Ishikawa (cell line): ENCODE measurements around the gene AIG1.

Experiments used
- CEBPB ChIP-seq: IDR thresholded peaks from 2 replicates; pipeline ENCODE4 v1.6.1; 2012
- CREB1 ChIP-seq: IDR thresholded peaks from 2 replicates; pipeline ENCODE4 v1.6.1; 2012; ENCODE audit warnings: low read depth
- EGR1 ChIP-seq: IDR thresholded peaks from 2 replicates; pipeline ENCODE4 v1.6.1; 2012
- EP300 ChIP-seq: IDR thresholded peaks from 2 replicates; pipeline ENCODE4 v1.6.1; 2012; ENCODE audit warnings: borderline replicate concordance
- FOXM1 ChIP-seq: IDR thresholded peaks from 2 replicates; pipeline ENCODE4 v1.6.1; 2012; ENCODE audit warnings: low read depth, borderline replicate concordance
- NFIC ChIP-seq: IDR thresholded peaks from 2 replicates; pipeline ENCODE4 v1.6.1; 2012
- RAD21 ChIP-seq: IDR thresholded peaks from 2 replicates; pipeline ENCODE4 v1.6.1; 2012; ENCODE audit warnings: low read depth
- TAF1 ChIP-seq: IDR thresholded peaks from 2 replicates; pipeline ENCODE4 v1.6.1; 2012; ENCODE audit warnings: low read depth, mild to moderate bottlenecking
- TCF12 ChIP-seq: IDR thresholded peaks from 2 replicates; pipeline ENCODE4 v1.6.1; 2012; ENCODE audit warnings: low read depth
- TEAD4 ChIP-seq: IDR thresholded peaks from 2 replicates; pipeline ENCODE4 v1.6.1; 2012
- YY1 ChIP-seq: IDR thresholded peaks from 2 replicates; pipeline ENCODE4 v1.6.1; 2012; ENCODE audit warnings: low read depth
- ZBTB7A ChIP-seq: IDR thresholded peaks from 2 replicates; pipeline ENCODE4 v1.6.1; 2012; ENCODE audit warnings: low read depth
- TF ChIP-seq, protein P1 (sequence below): IDR thresholded peaks from 2 replicates; pipeline ENCODE4 v1.6.1; 2012; ENCODE audit warnings: low read depth, mild to moderate bottlenecking
- TF ChIP-seq, protein P2 (sequence below): IDR thresholded peaks from 2 replicates; pipeline ENCODE4 v1.6.1; 2012
- TF ChIP-seq, protein P3 (sequence below): IDR thresholded peaks from 2 replicates; pipeline ENCODE4 v1.6.1; 2012

AIG1 gene

DNA sequence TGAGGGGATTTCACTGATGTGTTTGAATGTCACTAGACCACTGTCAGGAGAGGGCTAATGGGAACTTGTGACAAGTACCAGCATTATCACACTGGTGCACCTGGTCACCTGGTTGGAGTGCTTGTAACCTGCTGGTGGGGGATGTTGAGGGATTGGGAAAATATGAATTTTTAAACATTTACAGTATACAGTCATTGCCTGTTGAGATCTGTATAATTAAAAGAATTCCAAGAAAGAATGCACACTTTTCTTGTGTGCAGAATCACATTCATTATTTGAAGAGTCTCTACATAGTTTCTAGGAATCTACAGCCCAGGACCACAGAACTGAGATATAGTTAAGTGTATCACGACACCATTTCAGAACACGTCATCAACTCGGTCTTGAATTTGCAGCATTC lies 118.4 kb downstream of the AIG1 start:
- TF ChIP-seq EP300 (no peak), CEBPB (no peak), TEAD4 (no peak), YY1 (no peak), TCF12 (no peak), TAF1 (no peak)
- TF ChIP-seq, protein P1, sequence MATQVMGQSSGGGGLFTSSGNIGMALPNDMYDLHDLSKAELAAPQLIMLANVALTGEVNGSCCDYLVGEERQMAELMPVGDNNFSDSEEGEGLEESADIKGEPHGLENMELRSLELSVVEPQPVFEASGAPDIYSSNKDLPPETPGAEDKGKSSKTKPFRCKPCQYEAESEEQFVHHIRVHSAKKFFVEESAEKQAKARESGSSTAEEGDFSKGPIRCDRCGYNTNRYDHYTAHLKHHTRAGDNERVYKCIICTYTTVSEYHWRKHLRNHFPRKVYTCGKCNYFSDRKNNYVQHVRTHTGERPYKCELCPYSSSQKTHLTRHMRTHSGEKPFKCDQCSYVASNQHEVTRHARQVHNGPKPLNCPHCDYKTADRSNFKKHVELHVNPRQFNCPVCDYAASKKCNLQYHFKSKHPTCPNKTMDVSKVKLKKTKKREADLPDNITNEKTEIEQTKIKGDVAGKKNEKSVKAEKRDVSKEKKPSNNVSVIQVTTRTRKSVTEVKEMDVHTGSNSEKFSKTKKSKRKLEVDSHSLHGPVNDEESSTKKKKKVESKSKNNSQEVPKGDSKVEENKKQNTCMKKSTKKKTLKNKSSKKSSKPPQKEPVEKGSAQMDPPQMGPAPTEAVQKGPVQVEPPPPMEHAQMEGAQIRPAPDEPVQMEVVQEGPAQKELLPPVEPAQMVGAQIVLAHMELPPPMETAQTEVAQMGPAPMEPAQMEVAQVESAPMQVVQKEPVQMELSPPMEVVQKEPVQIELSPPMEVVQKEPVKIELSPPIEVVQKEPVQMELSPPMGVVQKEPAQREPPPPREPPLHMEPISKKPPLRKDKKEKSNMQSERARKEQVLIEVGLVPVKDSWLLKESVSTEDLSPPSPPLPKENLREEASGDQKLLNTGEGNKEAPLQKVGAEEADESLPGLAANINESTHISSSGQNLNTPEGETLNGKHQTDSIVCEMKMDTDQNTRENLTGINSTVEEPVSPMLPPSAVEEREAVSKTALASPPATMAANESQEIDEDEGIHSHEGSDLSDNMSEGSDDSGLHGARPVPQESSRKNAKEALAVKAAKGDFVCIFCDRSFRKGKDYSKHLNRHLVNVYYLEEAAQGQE: no peak
- TF ChIP-seq, protein P2, sequence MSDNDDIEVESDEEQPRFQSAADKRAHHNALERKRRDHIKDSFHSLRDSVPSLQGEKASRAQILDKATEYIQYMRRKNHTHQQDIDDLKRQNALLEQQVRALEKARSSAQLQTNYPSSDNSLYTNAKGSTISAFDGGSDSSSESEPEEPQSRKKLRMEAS: no peak
- TF ChIP-seq, protein P3, sequence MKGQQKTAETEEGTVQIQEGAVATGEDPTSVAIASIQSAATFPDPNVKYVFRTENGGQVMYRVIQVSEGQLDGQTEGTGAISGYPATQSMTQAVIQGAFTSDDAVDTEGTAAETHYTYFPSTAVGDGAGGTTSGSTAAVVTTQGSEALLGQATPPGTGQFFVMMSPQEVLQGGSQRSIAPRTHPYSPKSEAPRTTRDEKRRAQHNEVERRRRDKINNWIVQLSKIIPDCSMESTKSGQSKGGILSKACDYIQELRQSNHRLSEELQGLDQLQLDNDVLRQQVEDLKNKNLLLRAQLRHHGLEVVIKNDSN: no peak

- TF ChIP-seq ZBTB7A: no peak
- no peak for TF ChIP-seq RAD21
- TF ChIP-seq, protein P1: no peak
- TF ChIP-seq, protein P2: no peak
- no peak for TF ChIP-seq CREB1
Observed at GRCh38 chr6:143179901-143180612, 119.4 kb downstream of the AIG1 start.

DNA sequence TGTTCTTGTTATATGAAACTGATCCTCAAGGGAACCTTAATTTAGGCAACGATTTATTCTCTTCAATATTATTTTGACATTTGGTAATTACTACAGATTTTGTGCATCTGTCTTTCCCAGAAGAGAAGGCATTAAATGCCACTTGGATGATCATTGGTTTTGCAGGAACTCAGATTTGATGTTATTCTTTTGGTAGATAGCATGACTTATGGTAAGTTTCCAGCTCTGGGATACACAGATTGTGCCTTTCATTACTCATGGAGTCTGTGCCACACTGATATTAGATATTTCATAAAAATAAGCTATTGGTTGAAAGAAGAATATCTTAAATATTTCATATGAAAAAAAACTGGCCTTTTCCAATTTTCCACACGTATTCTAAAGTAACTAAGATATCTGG lies 120.1 kb downstream of the AIG1 start:
- TF ChIP-seq, protein P1: no peak
- TF ChIP-seq EGR1 (no peak), RAD21 (no peak), NFIC (no peak), CEBPB (no peak), TEAD4 (no peak), CREB1 (no peak), FOXM1 (no peak), YY1 (no peak), EP300 (no peak), TCF12 (no peak), TAF1 (no peak), ZBTB7A (no peak)
- TF ChIP-seq, protein P2: no peak
- TF ChIP-seq, protein P3: no peak

DNA sequence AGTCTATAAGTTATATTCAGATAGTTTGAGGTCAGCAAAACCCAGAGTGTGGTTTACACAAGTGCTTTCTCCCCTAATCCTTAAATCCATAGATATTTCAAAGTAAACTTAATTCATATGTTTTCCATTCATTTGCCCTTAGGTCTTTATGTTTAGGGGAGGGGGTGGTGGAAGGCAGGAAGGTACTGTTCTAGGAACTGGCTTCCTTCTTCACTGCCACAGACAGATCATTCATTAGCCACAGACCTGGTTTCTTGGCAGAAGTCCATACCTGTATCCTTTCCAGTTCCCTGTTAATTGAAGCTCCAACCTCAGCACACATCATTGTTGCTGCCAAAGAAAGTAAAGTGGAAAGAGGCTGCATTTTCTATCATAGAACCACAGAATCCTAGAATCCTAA lies 123.0 kb downstream of the AIG1 start:
- no peak for TF ChIP-seq ZBTB7A
- no peak for TF ChIP-seq CREB1
- TF ChIP-seq FOXM1: no peak
- TF ChIP-seq, protein P2: no peak
- TF ChIP-seq, protein P3: no peak
- no peak for TF ChIP-seq TCF12
- TF ChIP-seq, protein P1: no peak
- no peak for TF ChIP-seq EGR1
- no peak for TF ChIP-seq YY1
- TF ChIP-seq CEBPB: no peak
